Choroid plexus epithelial cell (primary cell): Measurements from ENCODE around the gene ANKRD12.

Source experiments
- DNase-seq: peaks from one replicate; pipeline ENCODE4 v3.0.0-alpha.2; 2010; ENCODE audit warnings: low read depth
- H3K4me3 ChIP-seq: 2 replicates; pipeline ENCODE4 v1.5.1; 2011; ENCODE audit warnings: low read depth, mild to moderate bottlenecking, control low read depth, low read length, moderate library complexity
- CTCF ChIP-seq: conservative IDR thresholded peaks from 2 replicates; pipeline ENCODE4 v1.5.1; 2011; ENCODE audit warnings: low read depth, mild to moderate bottlenecking, control low read depth, inconsistent platforms, low read length, moderate library complexity

Gene ANKRD12

GRCh38 chr18:9287036-9287435 lies 150.5 kb downstream of the ANKRD12 start:
- no peak for TF ChIP-seq CTCF
- no peak for DNase-seq
- no peak overlapping the region for H3K4me3 ChIP-seq

- TF ChIP-seq CTCF: no peak
- no peak for DNase-seq
- H3K4me3 ChIP-seq: no peak overlapping the region
These were observed 153.1 kb downstream of the ANKRD12 start for GRCh38 chr18:9289698-9290097.

GRCh38 chr18:9290156-9290555 lies 153.6 kb downstream of the ANKRD12 start:
- DNase-seq: peak; percentile 65
- no peak for TF ChIP-seq CTCF
- H3K4me3 ChIP-seq: no peak overlapping the region

GRCh38 chr18:9292047-9292446 lies 155.5 kb downstream of the ANKRD12 start:
- no peak overlapping the region for H3K4me3 ChIP-seq
- no peak for TF ChIP-seq CTCF
- no peak for DNase-seq

GRCh38 chr18:9293948-9294347 lies 157.4 kb downstream of the ANKRD12 start:
- no peak overlapping the region for H3K4me3 ChIP-seq
- no peak for TF ChIP-seq CTCF
- DNase-seq: no peak

GRCh38 chr18:9296233-9297006 lies 159.8 kb downstream of the ANKRD12 start:
- H3K4me3 ChIP-seq: no peak overlapping the region
- no peak for TF ChIP-seq CTCF
- peak; percentile 14 for DNase-seq

- no peak for TF ChIP-seq CTCF
- no peak for DNase-seq
- no peak overlapping the region for H3K4me3 ChIP-seq
These were observed 160.4 kb downstream of the ANKRD12 start for GRCh38 chr18:9297007-9297393.
